MM.1S (cell line): Measurements from ENCODE around the gene ANG.

Experiments used
- CTCF ChIP-seq: fragments of 300-600 bp; sonication (generic); IDR thresholded peaks from 2 replicates; pipeline ENCODE4 v1.5.1; 2016; ENCODE audit warnings: antibody characterized with exemption, low read length, mixed read lengths
- EZH2 ChIP-seq: fragments of 300-600 bp; sonication (generic); optimal IDR thresholded peaks from 2 replicates; pipeline ENCODE3; 2017; ENCODE audit warnings: low read depth, mild to moderate bottlenecking, antibody characterized with exemption, low read length, mixed read lengths
- EZH2phosphoT487 ChIP-seq: fragments of 300-600 bp; sonication (generic); IDR thresholded peaks from 2 replicates; pipeline ENCODE4 v1.6.1; 2018; ENCODE audit warnings: antibody characterized with exemption, low read length

- no peak for TF ChIP-seq CTCF
- no peak for TF ChIP-seq EZH2
- no peak for TF ChIP-seq EZH2phosphoT487
These were observed 8.2 kb downstream of the ANG start for GRCh38 chr14:20696764-20697163.
